ENCODE measurements around the gene ESYT2. TPM values are rescaled to one million over a fixed set of nuclear protein-coding genes. Genes with fewer than 3 reads are reported as not detected.

Gene ESYT2
- total RNA-seq, 1 donor from 2014 or later = 38.1 TPM

- Histone ChIP-seq H3K36me3 (ENCODE audit: control insufficient read depth in 3 of 3, insufficient read depth in 3 of 3, low read length in 3 of 3) (peaks cover 28 to 45% (median 37%) of the 10 kb centered on the region in 3 donors), H3K9ac (ENCODE audit: low read depth in 1 of 3, low read length in 3 of 3) (no peak overlapping the region), H3K4me1 (ENCODE audit: control insufficient read depth in 3 of 3, insufficient read depth in 3 of 3, low read length in 3 of 3) (no peaks in the 10 kb centered on the region), H3K9me3 (ENCODE audit: control insufficient read depth in 3 of 3, low read length in 3 of 3) (no peaks in the 10 kb centered on the region), H3K27ac (ENCODE audit: low read depth, low read length) (no peak overlapping the region), H3K4me3 (ENCODE audit: low read length in 3 of 3) (no peak overlapping the region), H3K27me3 (ENCODE audit: control insufficient read depth in 3 of 3, insufficient read depth in 3 of 3, low read length in 3 of 3) (no peaks in the 10 kb centered on the region)
Observed at GRCh38 chr7:158749396-158749795, 79.9 kb downstream of the ESYT2 start.

DNA sequence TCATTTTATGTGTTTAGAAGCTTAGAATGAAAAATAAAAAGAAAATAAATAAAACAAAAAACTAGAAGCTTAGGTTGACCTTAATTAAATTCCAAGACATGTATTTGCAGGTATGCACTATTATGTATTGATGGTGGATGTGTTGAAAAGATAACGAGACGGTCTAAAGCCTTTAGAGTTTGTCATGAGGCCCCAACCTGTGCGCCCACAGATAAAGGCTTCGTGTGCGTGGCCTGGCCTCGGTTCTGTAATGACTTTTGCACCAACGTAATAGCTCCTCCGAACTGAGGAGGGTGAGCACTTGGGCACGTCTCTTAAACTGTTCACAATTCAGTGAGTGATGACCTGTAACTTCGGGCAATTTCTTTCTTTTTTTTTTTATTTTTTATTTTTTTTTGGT is 81.0 kb downstream of the ESYT2 start:
- Histone ChIP-seq H3K36me3 (ENCODE audit: control insufficient read depth in 3 of 3, insufficient read depth in 3 of 3, low read length in 3 of 3) (peaks cover 30 to 49% (median 36%) of the 10 kb centered on the region in 3 donors), H3K27me3 (ENCODE audit: control insufficient read depth in 3 of 3, insufficient read depth in 3 of 3, low read length in 3 of 3) (no peaks in the 10 kb centered on the region), H3K4me1 (ENCODE audit: control insufficient read depth in 3 of 3, insufficient read depth in 3 of 3, low read length in 3 of 3) (no peaks in the 10 kb centered on the region), H3K27ac (ENCODE audit: low read depth, low read length) (no peak overlapping the region), H3K9me3 (ENCODE audit: control insufficient read depth in 3 of 3, low read length in 3 of 3) (no peaks in the 10 kb centered on the region), H3K9ac (ENCODE audit: low read depth in 1 of 3, low read length in 3 of 3) (no peak overlapping the region), H3K4me3 (ENCODE audit: low read length in 3 of 3) (no peak overlapping the region)

DNA sequence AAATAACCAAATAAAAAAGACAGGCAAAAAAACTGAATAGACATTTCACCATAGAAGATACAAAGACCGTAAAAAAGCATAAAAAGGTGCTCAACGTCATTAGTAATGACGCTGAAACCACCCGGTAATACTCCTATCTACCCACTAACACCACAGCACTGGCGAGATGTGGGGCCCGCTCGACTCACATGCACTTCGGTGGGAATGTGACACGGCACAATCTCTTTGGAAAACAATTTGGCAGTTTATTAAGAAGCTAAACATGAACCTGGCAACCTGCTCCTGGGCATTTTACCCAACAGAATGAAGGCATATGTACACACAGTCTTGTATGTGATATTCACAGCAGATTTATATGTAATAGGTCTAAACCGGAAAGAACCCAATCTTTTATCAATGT is 81.9 kb downstream of the ESYT2 start:
- H3K4me3 ChIP-seq (ENCODE audit: low read length in 3 of 3) = no peak overlapping the region
- no peak overlapping the region for H3K27ac ChIP-seq (ENCODE audit: low read depth, low read length)
- H3K9ac ChIP-seq (ENCODE audit: low read depth in 1 of 3, low read length in 3 of 3) = no peak overlapping the region
- peaks cover 34 to 58% (median 44%) of the 10 kb centered on the region in 3 donors for H3K36me3 ChIP-seq (ENCODE audit: control insufficient read depth in 3 of 3, insufficient read depth in 3 of 3, low read length in 3 of 3)
- no peaks in the 10 kb centered on the region for H3K9me3 ChIP-seq (ENCODE audit: control insufficient read depth in 3 of 3, low read length in 3 of 3)
- H3K27me3 ChIP-seq (ENCODE audit: control insufficient read depth in 3 of 3, insufficient read depth in 3 of 3, low read length in 3 of 3) = no peaks in the 10 kb centered on the region
- no peaks in the 10 kb centered on the region for H3K4me1 ChIP-seq (ENCODE audit: control insufficient read depth in 3 of 3, insufficient read depth in 3 of 3, low read length in 3 of 3)

DNA sequence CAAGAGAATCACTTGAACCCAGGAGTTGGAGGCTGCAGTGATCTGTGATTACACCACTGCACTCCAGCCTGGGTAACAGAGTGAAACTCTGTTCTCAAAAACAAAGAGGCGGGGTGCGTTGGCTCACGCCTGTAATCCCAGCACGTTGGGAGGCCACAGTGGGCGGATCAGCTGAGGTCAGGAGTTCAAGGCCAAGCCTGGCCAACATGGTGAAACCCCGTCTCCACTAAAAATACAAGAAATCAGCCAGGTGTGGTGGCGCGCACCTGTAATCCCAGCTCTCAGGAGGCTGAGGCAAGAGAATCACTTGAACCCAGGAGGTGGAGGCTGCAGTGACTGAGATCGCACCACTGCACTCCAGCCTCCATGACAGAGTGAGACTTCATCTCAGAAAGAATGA is 82.4 kb downstream of the ESYT2 start:
- H3K9ac ChIP-seq (ENCODE audit: low read depth in 1 of 3, low read length in 3 of 3) = no peak overlapping the region
- no peak overlapping the region for H3K27ac ChIP-seq (ENCODE audit: low read depth, low read length)
- no peaks in the 10 kb centered on the region for H3K9me3 ChIP-seq (ENCODE audit: control insufficient read depth in 3 of 3, low read length in 3 of 3)
- no peak overlapping the region for H3K4me3 ChIP-seq (ENCODE audit: low read length in 3 of 3)
- no peaks in the 10 kb centered on the region for H3K4me1 ChIP-seq (ENCODE audit: control insufficient read depth in 3 of 3, insufficient read depth in 3 of 3, low read length in 3 of 3)
- no peaks in the 10 kb centered on the region for H3K27me3 ChIP-seq (ENCODE audit: control insufficient read depth in 3 of 3, insufficient read depth in 3 of 3, low read length in 3 of 3)
- H3K36me3 ChIP-seq (ENCODE audit: control insufficient read depth in 3 of 3, insufficient read depth in 3 of 3, low read length in 3 of 3) = peaks cover 39 to 62% (median 49%) of the 10 kb centered on the region in 3 donors

DNA sequence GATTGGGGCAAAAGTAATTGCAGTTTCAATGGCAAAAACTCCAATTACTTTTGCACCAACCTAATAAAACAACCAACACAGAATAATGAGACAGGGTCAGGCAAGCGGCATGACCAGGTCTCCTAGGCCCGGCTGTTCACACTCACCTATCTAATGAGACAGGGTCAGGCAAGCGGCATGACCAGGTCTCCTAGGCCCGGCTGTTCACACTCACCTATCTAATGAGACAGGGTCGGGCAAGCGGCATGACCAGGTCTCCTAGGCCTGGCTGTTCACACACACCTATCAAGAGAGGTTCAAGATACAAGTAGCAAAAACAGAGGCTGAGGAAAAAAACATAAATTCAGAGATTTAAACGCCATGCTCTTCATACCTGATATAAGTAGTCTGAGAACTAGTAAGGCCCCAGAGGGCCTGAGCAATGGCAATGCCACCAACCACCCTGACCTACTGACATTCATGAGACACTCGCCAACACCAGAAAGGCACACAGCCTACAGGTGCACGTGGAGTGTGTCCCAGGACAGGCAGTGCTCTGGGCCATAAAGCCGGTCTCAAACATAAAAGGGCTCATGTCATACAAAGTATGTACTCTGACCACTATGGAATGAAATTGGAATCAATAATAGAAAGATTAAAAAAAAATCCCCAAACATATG is 84.1 kb downstream of the ESYT2 start:
- H3K36me3 ChIP-seq (ENCODE audit: control insufficient read depth in 3 of 3, insufficient read depth in 3 of 3, low read length in 3 of 3) = peaks cover 55 to 76% (median 66%) of the 10 kb centered on the region in 3 donors
- H3K27ac ChIP-seq (ENCODE audit: low read depth, low read length) = no peak overlapping the region
- no peak overlapping the region for H3K9ac ChIP-seq (ENCODE audit: low read depth in 1 of 3, low read length in 3 of 3)
- H3K4me3 ChIP-seq (ENCODE audit: low read length in 3 of 3) = no peak overlapping the region
- H3K9me3 ChIP-seq (ENCODE audit: control insufficient read depth in 3 of 3, low read length in 3 of 3) = no peaks in the 10 kb centered on the region
- H3K4me1 ChIP-seq (ENCODE audit: control insufficient read depth in 3 of 3, insufficient read depth in 3 of 3, low read length in 3 of 3) = no peaks in the 10 kb centered on the region
- H3K27me3 ChIP-seq (ENCODE audit: control insufficient read depth in 3 of 3, insufficient read depth in 3 of 3, low read length in 3 of 3) = no peaks in the 10 kb centered on the region

GRCh38 chr7:158744070-158744469 is 85.2 kb downstream of the ESYT2 start:
- Histone ChIP-seq H3K36me3 (ENCODE audit: control insufficient read depth in 3 of 3, insufficient read depth in 3 of 3, low read length in 3 of 3) (peaks cover 59 to 78% (median 68%) of the 10 kb centered on the region in 3 donors), H3K4me1 (ENCODE audit: control insufficient read depth in 3 of 3, insufficient read depth in 3 of 3, low read length in 3 of 3) (no peaks in the 10 kb centered on the region), H3K9ac (ENCODE audit: low read depth in 1 of 3, low read length in 3 of 3) (no peak overlapping the region), H3K27ac (ENCODE audit: low read depth, low read length) (no peak overlapping the region), H3K9me3 (ENCODE audit: control insufficient read depth in 3 of 3, low read length in 3 of 3) (no peaks in the 10 kb centered on the region), H3K27me3 (ENCODE audit: control insufficient read depth in 3 of 3, insufficient read depth in 3 of 3, low read length in 3 of 3) (no peaks in the 10 kb centered on the region), H3K4me3 (ENCODE audit: low read length in 3 of 3) (no peak overlapping the region)

- Histone ChIP-seq H3K9me3 (ENCODE audit: control insufficient read depth in 3 of 3, low read length in 3 of 3) (no peaks in the 10 kb centered on the region), H3K4me1 (ENCODE audit: control insufficient read depth in 3 of 3, insufficient read depth in 3 of 3, low read length in 3 of 3) (no peaks in the 10 kb centered on the region), H3K27ac (ENCODE audit: low read depth, low read length) (no peak overlapping the region), H3K4me3 (ENCODE audit: low read length in 3 of 3) (no peak overlapping the region), H3K9ac (ENCODE audit: low read depth in 1 of 3, low read length in 3 of 3) (no peak overlapping the region), H3K36me3 (ENCODE audit: control insufficient read depth in 3 of 3, insufficient read depth in 3 of 3, low read length in 3 of 3) (peaks cover 64 to 83% (median 67%) of the 10 kb centered on the region in 3 donors), H3K27me3 (ENCODE audit: control insufficient read depth in 3 of 3, insufficient read depth in 3 of 3, low read length in 3 of 3) (no peaks in the 10 kb centered on the region)
Observed at GRCh38 chr7:158743219-158743618, 86.1 kb downstream of the ESYT2 start.

DNA sequence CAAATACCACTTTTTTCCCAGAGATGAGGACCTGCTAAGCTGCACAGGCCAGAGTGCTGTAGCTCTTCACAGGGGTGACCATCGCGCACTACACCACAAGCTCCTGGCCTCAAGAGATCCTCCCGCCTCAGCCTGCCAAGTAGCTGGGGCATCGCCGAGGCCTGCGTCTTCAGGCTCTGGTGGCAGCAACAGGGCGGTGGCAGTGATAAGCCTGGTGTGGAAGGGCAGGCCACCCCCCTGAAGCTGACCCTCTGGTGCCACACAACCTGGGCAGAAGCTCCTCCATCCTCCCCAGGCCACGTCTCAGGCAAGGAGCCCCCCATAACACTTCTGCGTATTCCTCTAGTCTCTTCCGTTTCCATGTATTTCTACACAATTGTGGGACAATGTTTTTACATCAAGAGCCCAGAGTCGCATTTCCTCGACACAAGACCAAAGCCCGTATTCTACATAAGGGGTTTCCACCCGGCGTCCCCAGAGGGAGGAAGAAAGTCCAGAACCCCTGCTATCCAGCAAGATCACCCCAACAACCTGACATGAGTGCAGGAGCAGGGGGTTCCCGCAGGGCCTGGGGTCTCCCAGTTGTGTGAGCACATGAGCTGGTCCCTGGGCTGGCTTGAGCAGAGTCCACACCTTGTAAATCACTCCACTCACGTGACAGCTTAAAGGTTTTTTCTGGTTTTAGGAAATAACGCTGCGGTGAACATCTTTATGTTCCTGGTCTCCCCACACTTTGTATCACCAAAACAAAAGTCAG is 87.1 kb downstream of the ESYT2 start:
- H3K27ac ChIP-seq (ENCODE audit: low read depth, low read length) = no peak overlapping the region
- H3K27me3 ChIP-seq (ENCODE audit: control insufficient read depth in 3 of 3, insufficient read depth in 3 of 3, low read length in 3 of 3) = no peaks in the 10 kb centered on the region
- H3K9me3 ChIP-seq (ENCODE audit: control insufficient read depth in 3 of 3, low read length in 3 of 3) = no peaks in the 10 kb centered on the region
- no peaks in the 10 kb centered on the region for H3K4me1 ChIP-seq (ENCODE audit: control insufficient read depth in 3 of 3, insufficient read depth in 3 of 3, low read length in 3 of 3)
- H3K36me3 ChIP-seq (ENCODE audit: control insufficient read depth in 3 of 3, insufficient read depth in 3 of 3, low read length in 3 of 3) = peaks cover 66 to 81% (median 66%) of the 10 kb centered on the region in 3 donors
- no peak overlapping the region for H3K4me3 ChIP-seq (ENCODE audit: low read length in 3 of 3)
- H3K9ac ChIP-seq (ENCODE audit: low read depth in 1 of 3, low read length in 3 of 3) = no peak overlapping the region

- Histone ChIP-seq H3K36me3 (ENCODE audit: control insufficient read depth in 3 of 3, insufficient read depth in 3 of 3, low read length in 3 of 3) (peaks cover 65 to 85% (median 73%) of the 10 kb centered on the region in 3 donors), H3K9ac (ENCODE audit: low read depth in 1 of 3, low read length in 3 of 3) (no peak overlapping the region), H3K9me3 (ENCODE audit: control insufficient read depth in 3 of 3, low read length in 3 of 3) (no peaks in the 10 kb centered on the region), H3K27ac (ENCODE audit: low read depth, low read length) (no peak overlapping the region), H3K4me1 (ENCODE audit: control insufficient read depth in 3 of 3, insufficient read depth in 3 of 3, low read length in 3 of 3) (no peaks in the 10 kb centered on the region), H3K4me3 (ENCODE audit: low read length in 3 of 3) (no peak overlapping the region), H3K27me3 (ENCODE audit: control insufficient read depth in 3 of 3, insufficient read depth in 3 of 3, low read length in 3 of 3) (no peaks in the 10 kb centered on the region)
Observed at GRCh38 chr7:158741294-158741666, 88.0 kb downstream of the ESYT2 start.

DNA sequence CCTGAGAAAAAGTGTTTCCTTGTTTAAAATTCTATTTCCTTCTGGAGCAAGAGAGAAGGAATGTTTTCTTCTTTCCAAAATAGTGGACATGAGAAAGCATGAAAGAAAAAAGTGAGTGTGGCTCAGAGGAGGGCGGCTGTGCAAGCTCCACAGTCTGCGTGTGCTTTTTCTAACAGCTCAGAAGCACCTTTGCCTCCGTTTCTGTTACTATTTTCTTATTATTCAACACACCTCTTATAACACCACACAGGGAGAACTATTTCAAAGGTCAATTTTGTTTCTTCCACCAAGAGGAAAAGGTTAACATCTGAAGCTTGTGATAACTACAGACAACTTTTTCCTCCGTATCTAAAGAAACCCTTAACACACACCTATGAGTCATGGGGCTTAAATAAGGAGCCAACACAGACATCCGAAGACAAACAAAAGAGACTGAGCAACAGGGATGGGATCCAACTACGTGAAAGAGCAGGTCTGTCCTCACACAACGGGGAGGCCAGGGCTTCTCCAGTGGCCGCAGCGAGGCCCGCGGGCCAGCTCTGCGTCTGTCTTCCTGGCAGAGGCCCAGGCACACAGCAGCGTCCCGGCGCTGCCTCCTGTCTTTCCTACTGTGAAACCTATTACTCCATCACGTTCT is 88.5 kb downstream of the ESYT2 start:
- Histone ChIP-seq H3K27ac (ENCODE audit: low read depth, low read length) (no peak overlapping the region), H3K9ac (ENCODE audit: low read depth in 1 of 3, low read length in 3 of 3) (no peak overlapping the region), H3K36me3 (ENCODE audit: control insufficient read depth in 3 of 3, insufficient read depth in 3 of 3, low read length in 3 of 3) (peaks cover 65 to 85% (median 72%) of the 10 kb centered on the region in 3 donors)

More for the DNA sequence above, 88.5 kb downstream of the ESYT2 start:
- H3K4me1 ChIP-seq (ENCODE audit: control insufficient read depth in 3 of 3, insufficient read depth in 3 of 3, low read length in 3 of 3) = no peaks in the 10 kb centered on the region
- no peak overlapping the region for H3K4me3 ChIP-seq (ENCODE audit: low read length in 3 of 3)
- no peaks in the 10 kb centered on the region for H3K27me3 ChIP-seq (ENCODE audit: control insufficient read depth in 3 of 3, insufficient read depth in 3 of 3, low read length in 3 of 3)
- no peaks in the 10 kb centered on the region for H3K9me3 ChIP-seq (ENCODE audit: control insufficient read depth in 3 of 3, low read length in 3 of 3)
